ENCODE results near the gene GNAI3.

DNA sequence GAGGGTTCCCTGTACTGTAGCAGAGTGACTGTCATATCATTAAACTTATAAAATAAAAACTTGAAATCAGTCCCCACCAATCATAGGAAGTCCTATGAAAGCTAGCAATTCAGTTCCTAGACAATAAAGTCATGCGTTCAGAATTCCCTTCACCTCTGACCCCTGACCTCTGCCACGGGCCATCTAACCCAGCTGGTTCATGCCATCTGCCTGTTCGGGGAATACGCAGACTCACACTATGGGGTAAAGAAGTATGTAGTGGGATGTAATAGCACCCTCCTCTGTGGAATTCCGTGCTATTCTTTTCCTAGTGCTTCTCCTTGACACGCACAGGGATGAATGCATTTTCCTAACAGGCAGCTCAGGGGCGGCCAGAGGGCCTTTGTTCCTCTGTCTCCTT is 109.6 kb downstream of the GNAI3 start:
- TF ChIP-seq POLR2A (IDR thresholded peaks at IDR 0.05), result no peak
- TF ChIP-seq, protein P1, sequence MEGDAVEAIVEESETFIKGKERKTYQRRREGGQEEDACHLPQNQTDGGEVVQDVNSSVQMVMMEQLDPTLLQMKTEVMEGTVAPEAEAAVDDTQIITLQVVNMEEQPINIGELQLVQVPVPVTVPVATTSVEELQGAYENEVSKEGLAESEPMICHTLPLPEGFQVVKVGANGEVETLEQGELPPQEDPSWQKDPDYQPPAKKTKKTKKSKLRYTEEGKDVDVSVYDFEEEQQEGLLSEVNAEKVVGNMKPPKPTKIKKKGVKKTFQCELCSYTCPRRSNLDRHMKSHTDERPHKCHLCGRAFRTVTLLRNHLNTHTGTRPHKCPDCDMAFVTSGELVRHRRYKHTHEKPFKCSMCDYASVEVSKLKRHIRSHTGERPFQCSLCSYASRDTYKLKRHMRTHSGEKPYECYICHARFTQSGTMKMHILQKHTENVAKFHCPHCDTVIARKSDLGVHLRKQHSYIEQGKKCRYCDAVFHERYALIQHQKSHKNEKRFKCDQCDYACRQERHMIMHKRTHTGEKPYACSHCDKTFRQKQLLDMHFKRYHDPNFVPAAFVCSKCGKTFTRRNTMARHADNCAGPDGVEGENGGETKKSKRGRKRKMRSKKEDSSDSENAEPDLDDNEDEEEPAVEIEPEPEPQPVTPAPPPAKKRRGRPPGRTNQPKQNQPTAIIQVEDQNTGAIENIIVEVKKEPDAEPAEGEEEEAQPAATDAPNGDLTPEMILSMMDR (IDR thresholded peaks at IDR 0.05), result no peak
